HG03159 (cell line): ENCODE results near the gene UBE2E1.

Source experiments
- ATAC-seq: cut with Tn5 transposase; IDR thresholded peaks from one replicate; pipeline ENCODE4 v1.9.1; 2021; ENCODE audit warnings: mild to moderate bottlenecking, moderate library complexity; ENCODE audit not compliant: unreplicated experiment

The UBE2E1 gene

GRCh38 chr3:23795096-23795495 is 10.7 kb upstream of the UBE2E1 start:
- no peak for ATAC-seq

- ATAC-seq, result no peak
These were observed 9.2 kb upstream of the UBE2E1 start for GRCh38 chr3:23796518-23796917.

GRCh38 chr3:23797491-23797890 is 8.3 kb upstream of the UBE2E1 start:
- peak; percentile 70 for ATAC-seq

GRCh38 chr3:23798456-23798855 is 7.3 kb upstream of the UBE2E1 start:
- ATAC-seq, result no peak

- no peak for ATAC-seq
These were observed 6.9 kb upstream of the UBE2E1 start for GRCh38 chr3:23798876-23799275.

GRCh38 chr3:23800731-23801130 is 5.0 kb upstream of the UBE2E1 start:
- ATAC-seq, result no peak

- ATAC-seq, result no peak
These were observed 1.1 kb upstream of the UBE2E1 start for GRCh38 chr3:23804441-23805209.

- ATAC-seq, result no peak
These were observed 534 bp upstream of the UBE2E1 start for GRCh38 chr3:23805210-23805632.

GRCh38 chr3:23806534-23807423 is 1.0 kb downstream of the UBE2E1 start:
- peak; percentile 13 for ATAC-seq

- no peak for ATAC-seq
These were observed 1.8 kb downstream of the UBE2E1 start for GRCh38 chr3:23807424-23808015.

- ATAC-seq, result no peak
These were observed 2.8 kb downstream of the UBE2E1 start for GRCh38 chr3:23808525-23808924.

- no peak for ATAC-seq
These were observed 3.5 kb downstream of the UBE2E1 start for GRCh38 chr3:23809294-23809693.

GRCh38 chr3:23809840-23810342 is 4.1 kb downstream of the UBE2E1 start:
- no peak for ATAC-seq

GRCh38 chr3:23810343-23811184 is 4.8 kb downstream of the UBE2E1 start:
- peak; percentile 25 for ATAC-seq

GRCh38 chr3:23811185-23811527 is 5.4 kb downstream of the UBE2E1 start:
- ATAC-seq, result no peak

- peak; percentile 56 for ATAC-seq
These were observed 6.2 kb downstream of the UBE2E1 start for GRCh38 chr3:23811919-23812318.

- ATAC-seq, result no peak
These were observed 10.1 kb downstream of the UBE2E1 start for GRCh38 chr3:23815879-23816278.

GRCh38 chr3:23816721-23817120 is 11.0 kb downstream of the UBE2E1 start:
- ATAC-seq, result no peak

GRCh38 chr3:23817508-23818223 is 11.9 kb downstream of the UBE2E1 start:
- ATAC-seq, result no peak
